ENCODE measurements around the gene TBL1X. TPM values are rescaled to one million over a fixed set of nuclear protein-coding genes. Genes with fewer than 3 reads are reported as not detected.

The TBL1X gene
- total and polyA plus RNA-seq, 2 donors (not counting 3 experiments of a cell fraction or from before 2014, with no cell fraction given) = 8.7 to 25.3 TPM

- Histone ChIP-seq H3K4me1 (ENCODE audit: control insufficient read depth, extremely low read depth, insufficient read depth, low read length) (peaks cover 32% of the 10 kb centered on the region), H4K20me1 (replicated peaks; ENCODE audit: control insufficient read depth, extremely low read depth, insufficient read depth, low read length) (no peaks in the 10 kb centered on the region), H3K27ac (ENCODE audit: insufficient read depth, low read depth, low read length) (peak overlapping the region; percentile 99), H3K9me1 (replicated peaks; ENCODE audit: control insufficient read depth, extremely low read depth, insufficient read depth, low read length) (no peaks in the 10 kb centered on the region), H3K9ac (replicated peaks; ENCODE audit: extremely low read depth, insufficient read depth, low read length) (peak overlapping the region; percentile 92), H3K4me2 (ENCODE audit: insufficient read depth, low read length) (peak overlapping the region; percentile 65), H3K27me3 (ENCODE audit: control insufficient read depth in 2 of 2, insufficient read depth in 2 of 2, low read length in 2 of 2) (no peaks in the 10 kb centered on the region), H3K79me2 (ENCODE audit: control insufficient read depth, insufficient read depth, low read length) (no peaks in the 10 kb centered on the region), H3K4me3 (replicated peaks in 1 of 3; ENCODE audit: insufficient read depth in 1 of 3, low read depth in 1 of 3, low read length in 3 of 3) (peak overlapping the region in 1 of 3 experiments; percentile 13), H3K9me3 (replicated peaks; ENCODE audit: control insufficient read depth, insufficient read depth, low read length) (no peaks in the 10 kb centered on the region), H3K36me3 (ENCODE audit: control insufficient read depth in 2 of 2, extremely low read depth in 1 of 2, insufficient read depth in 2 of 2, low read length in 2 of 2) (no peaks in the 10 kb centered on the region), H2AFZ (ENCODE audit: low read depth, low read length) (no peak overlapping the region)
- FAIRE-seq = peak; percentile 80
- BruUV-seq (replicated peaks) = TSS peak; percentile 75
- intact Hi-C loops (cut with micrococcal nuclease) = loop anchor here (1.0 to 5.0 kb wide), 7 partner anchors 24 to 264 kb away; no protein-coding TSS in a partner anchor
- ChIA-PET POLR2A (interaction anchor here (0.7 to 1.1 kb wide), 2 partner anchors 16 to 18 kb away, joined by 3 to 7 read pairs; no protein-coding TSS in a partner anchor), CTCF (interaction anchor here (0.7 to 2.3 kb wide), 3 partner anchors 12 to 373 kb away, joined by 3 to 7 read pairs (median 3); no protein-coding TSS in a partner anchor)
- dilution Hi-C loops (cut with MboI; ENCODE audit: extremely low pct_ligation_motif_present, low sequenced_read_pairs) = no loop called here
- TF ChIP-seq CTCF (IDR thresholded peaks at IDR 0.05; ENCODE audit: extremely low read depth in 1 of 2, insufficient read depth in 1 of 2, low read depth in 1 of 2, low read length in 2 of 2) = no peak
- TF ChIP-seq JUN (IDR thresholded peaks at IDR 0.05; ENCODE audit: borderline replicate concordance, insufficient read depth, insufficient read length, low read depth) = peak; percentile 88
- peak; percentile 49 for TF ChIP-seq POLR2AphosphoS5 (IDR thresholded peaks at IDR 0.05; ENCODE audit: insufficient read depth, low read depth, low read length)
- peak; percentile 78 for TF ChIP-seq FOS (IDR thresholded peaks at IDR 0.05; ENCODE audit: borderline replicate concordance, insufficient read depth, low read length)
- TF ChIP-seq MAX (IDR thresholded peaks at IDR 0.05; ENCODE audit: insufficient read depth, insufficient read length) = no peak
- TF ChIP-seq POLR2A (IDR thresholded peaks at IDR 0.05; ENCODE audit: low read depth, low read length) = no peak
- no peak for TF ChIP-seq EZH2 (IDR thresholded peaks at IDR 0.05; ENCODE audit: borderline replicate concordance, low read depth, low read length, severe bottlenecking)
- TF ChIP-seq GATA2 (IDR thresholded peaks at IDR 0.05; ENCODE audit: insufficient read depth, insufficient read length, low read depth, low read length) = peak; percentile 87
- no peak for TF ChIP-seq MYC (IDR thresholded peaks at IDR 0.05; ENCODE audit: low read depth, low read length)
- peak; percentile 92 for DNase-seq (ENCODE audit: low read depth, low spot score)
Measured at GRCh38 chrX:9746148-9746888, 281.5 kb downstream of the TBL1X start.

All from endothelial cell of umbilical vein (primary cell).